ENCODE results near the gene SH3RF3. TPM values are rescaled to one million over a fixed set of nuclear protein-coding genes. Genes with fewer than 3 reads are reported as not detected.
A peak's percentile ranks its signal among the peaks of the same experiment; 100 is the strongest.

Gene SH3RF3
- total RNA-seq, 1 donor from 2014 or later = 0.28 TPM

- H2AFZ ChIP-seq (replicated peaks) = no peak overlapping the region
- no peaks in the 10 kb centered on the region for H3K4me1 ChIP-seq
- H4K20me1 ChIP-seq (ENCODE audit: low read depth) = no peaks in the 10 kb centered on the region
- H3K4me3 ChIP-seq = no peak overlapping the region
- peaks cover 36% of the 10 kb centered on the region for H3K4me1 Mint-ChIP-seq
- H3K9ac ChIP-seq = no peak overlapping the region
- no peak for TF ChIP-seq CTCF (IDR thresholded peaks at IDR 0.05)
- no peak for TF ChIP-seq EZH2 (IDR thresholded peaks at IDR 0.05)
- no peak for TF ChIP-seq EZH2phosphoT487 (IDR thresholded peaks at IDR 0.05)
- no peaks in the 10 kb centered on the region for H3K27me3 Mint-ChIP-seq (ENCODE audit: insufficient read depth, low read depth)
- no peaks in the 10 kb centered on the region for H3K79me2 ChIP-seq (ENCODE audit: low read depth)
- H3K9me3 ChIP-seq (ENCODE audit: low read depth) = no peaks in the 10 kb centered on the region
- H3K27me3 ChIP-seq = no peaks in the 10 kb centered on the region
- no peak overlapping the region for H3K27ac ChIP-seq
- no peaks in the 10 kb centered on the region for H3F3A ChIP-seq (ENCODE audit: low read depth)
- no peak overlapping the region for H3K4me2 ChIP-seq
- H3K27ac Mint-ChIP-seq = peak overlapping the region; percentile 12
- peaks cover under 1% of the 10 kb centered on the region for H3K9me3 Mint-ChIP-seq
- no peak for DNase-seq (ENCODE audit: low spot score)
- no peaks in the 10 kb centered on the region for H3K36me3 ChIP-seq
- H3K4me3 Mint-ChIP-seq = no peak overlapping the region
- peaks cover 9% of the 10 kb centered on the region for H3K36me3 Mint-ChIP-seq
Measured at GRCh38 chr2:109497911-109498870, 369.2 kb downstream of the SH3RF3 start.

- Histone ChIP-seq H3K36me3 (no peaks in the 10 kb centered on the region), H3K79me2 (ENCODE audit: low read depth) (no peaks in the 10 kb centered on the region), H3K9me3 (ENCODE audit: low read depth) (no peaks in the 10 kb centered on the region), H3K27me3 (no peaks in the 10 kb centered on the region), H3K27ac (no peak overlapping the region), H3K4me1 (no peaks in the 10 kb centered on the region), H3K9ac (no peak overlapping the region), H4K20me1 (ENCODE audit: low read depth) (no peaks in the 10 kb centered on the region), H3K4me3 (no peak overlapping the region), H3F3A (ENCODE audit: low read depth) (no peaks in the 10 kb centered on the region), H3K4me2 (no peak overlapping the region), H2AFZ (replicated peaks) (no peak overlapping the region)
- TF ChIP-seq EZH2 (IDR thresholded peaks at IDR 0.05) = no peak
- peaks cover 2% of the 10 kb centered on the region for H3K9me3 Mint-ChIP-seq
- H3K4me1 Mint-ChIP-seq = peaks cover 38% of the 10 kb centered on the region
- DNase-seq (ENCODE audit: low spot score) = no peak
- peaks cover 11% of the 10 kb centered on the region for H3K36me3 Mint-ChIP-seq
- H3K27ac Mint-ChIP-seq = no peak overlapping the region
- H3K4me3 Mint-ChIP-seq = no peak overlapping the region
- no peaks in the 10 kb centered on the region for H3K27me3 Mint-ChIP-seq (ENCODE audit: insufficient read depth, low read depth)
Measured at GRCh38 chr2:109498906-109499305, 369.9 kb downstream of the SH3RF3 start.

- Histone ChIP-seq H3K4me1 (no peaks in the 10 kb centered on the region), H3K9ac (no peak overlapping the region), H3K27me3 (no peaks in the 10 kb centered on the region), H3K79me2 (ENCODE audit: low read depth) (no peaks in the 10 kb centered on the region), H3K36me3 (no peaks in the 10 kb centered on the region), H4K20me1 (ENCODE audit: low read depth) (no peaks in the 10 kb centered on the region), H2AFZ (replicated peaks) (no peak overlapping the region), H3K27ac (no peak overlapping the region), H3K9me3 (ENCODE audit: low read depth) (no peaks in the 10 kb centered on the region), H3K4me3 (no peak overlapping the region), H3F3A (ENCODE audit: low read depth) (no peaks in the 10 kb centered on the region), H3K4me2 (no peak overlapping the region)
- H3K27ac Mint-ChIP-seq = peak overlapping the region; percentile 70
- H3K4me1 Mint-ChIP-seq = peaks cover 41% of the 10 kb centered on the region
- peaks cover 2% of the 10 kb centered on the region for H3K9me3 Mint-ChIP-seq
- no peak overlapping the region for H3K4me3 Mint-ChIP-seq
- peaks cover 2% of the 10 kb centered on the region for H3K27me3 Mint-ChIP-seq (ENCODE audit: insufficient read depth, low read depth)
- TF ChIP-seq EZH2phosphoT487 (IDR thresholded peaks at IDR 0.05) (no peak), CTCF (IDR thresholded peaks at IDR 0.05) (no peak), EZH2 (IDR thresholded peaks at IDR 0.05) (no peak)
- H3K36me3 Mint-ChIP-seq = peaks cover 11% of the 10 kb centered on the region
- no peak for DNase-seq (ENCODE audit: low spot score)
Measured at GRCh38 chr2:109499566-109499965, 370.6 kb downstream of the SH3RF3 start.

- Histone ChIP-seq H2AFZ (replicated peaks) (no peak overlapping the region), H3K79me2 (ENCODE audit: low read depth) (no peaks in the 10 kb centered on the region), H3K4me3 (no peak overlapping the region), H3K27ac (no peak overlapping the region), H3K36me3 (no peaks in the 10 kb centered on the region), H3K4me2 (no peak overlapping the region), H3K4me1 (no peaks in the 10 kb centered on the region), H3K9me3 (ENCODE audit: low read depth) (no peaks in the 10 kb centered on the region), H3K9ac (no peak overlapping the region), H3K27me3 (no peaks in the 10 kb centered on the region), H3F3A (ENCODE audit: low read depth) (no peaks in the 10 kb centered on the region), H4K20me1 (ENCODE audit: low read depth) (no peaks in the 10 kb centered on the region)
- TF ChIP-seq CTCF (IDR thresholded peaks at IDR 0.05) (no peak), EZH2 (IDR thresholded peaks at IDR 0.05) (no peak), EZH2phosphoT487 (IDR thresholded peaks at IDR 0.05) (no peak)
- Mint-ChIP-seq H3K27ac (no peak overlapping the region), H3K27me3 (ENCODE audit: insufficient read depth, low read depth) (peaks cover 3% of the 10 kb centered on the region), H3K4me3 (no peak overlapping the region), H3K36me3 (peaks cover 11% of the 10 kb centered on the region), H3K9me3 (peaks cover 2% of the 10 kb centered on the region), H3K4me1 (peaks cover 44% of the 10 kb centered on the region)
- DNase-seq (ENCODE audit: low spot score) = no peak
Measured at GRCh38 chr2:109500910-109501309, 371.9 kb downstream of the SH3RF3 start.
